KMS-11 (cell line): Measurements from ENCODE around the gene ADGRV1.
"Not testable (repeated sequence)": the region's sequence is repeated elsewhere in the genome, so short reads cannot be mapped to it uniquely, and the experiment has no call there.

Source experiments
- H2AFZ ChIP-seq: fragments of 200-600 bp; sonication (generic); 2 replicates; pipeline ENCODE4 v1.6.1; 2016; ENCODE audit warnings: antibody characterized with exemption, mixed run types, low read depth
- H3K27ac ChIP-seq: fragments of 200-600 bp; sonication (generic); 2 replicates; pipeline ENCODE4 v1.6.1; 2016; ENCODE audit warnings: mild to moderate bottlenecking, mixed run types
- H3K27me3 ChIP-seq: fragments of 200-600 bp; sonication (generic); 2 replicates; pipeline ENCODE4 v1.6.1; 2017; ENCODE audit warnings: mild to moderate bottlenecking, low read depth, mixed run types, moderate library complexity; ENCODE audit not compliant: insufficient read depth
- H3K36me3 ChIP-seq: fragments of 200-600 bp; sonication (generic); 2 replicates; pipeline ENCODE4 v1.6.1; 2017; ENCODE audit warnings: mild to moderate bottlenecking, mixed run types; ENCODE audit not compliant: insufficient read depth
- H3K4me1 ChIP-seq: fragments of 200-600 bp; sonication (generic); 2 replicates; pipeline ENCODE4 v1.6.1; 2016; ENCODE audit warnings: mild to moderate bottlenecking, low read depth, mixed run types; ENCODE audit not compliant: poor library complexity, severe bottlenecking
- H3K4me2 ChIP-seq: fragments of 200-600 bp; sonication (generic); 2 replicates; pipeline ENCODE4 v1.7.0; 2016; ENCODE audit warnings: mild to moderate bottlenecking, mixed run types
- H3K4me3 ChIP-seq: fragments of 200-600 bp; sonication (generic); IDR thresholded peaks from 2 replicates; pipeline ENCODE4 v1.6.1; 2017; ENCODE audit warnings: low read depth, low read length, mixed read lengths; ENCODE audit not compliant: insufficient read depth
- H3K79me2 ChIP-seq: fragments of 200-600 bp; sonication (generic); 2 replicates; pipeline ENCODE4 v1.6.1; 2016; ENCODE audit warnings: low read depth, mixed run types; ENCODE audit not compliant: insufficient read depth
- H3K9ac ChIP-seq: fragments of 200-600 bp; sonication (generic); 2 replicates; pipeline ENCODE4 v1.6.1; 2016; ENCODE audit warnings: mild to moderate bottlenecking, mixed run types
- H4K20me1 ChIP-seq: fragments of 200-600 bp; sonication (generic); 2 replicates; pipeline ENCODE4 v1.6.1; 2016; ENCODE audit warnings: mild to moderate bottlenecking, mixed run types; ENCODE audit not compliant: insufficient read depth
- CTCF ChIP-seq: fragments of 200-600 bp; sonication (generic); conservative IDR thresholded peaks from 2 replicates; pipeline ENCODE4 v1.6.1; 2017; ENCODE audit warnings: low read depth, mild to moderate bottlenecking, antibody characterized with exemption, low read length, moderate library complexity, mixed read lengths

ADGRV1 gene

DNA sequence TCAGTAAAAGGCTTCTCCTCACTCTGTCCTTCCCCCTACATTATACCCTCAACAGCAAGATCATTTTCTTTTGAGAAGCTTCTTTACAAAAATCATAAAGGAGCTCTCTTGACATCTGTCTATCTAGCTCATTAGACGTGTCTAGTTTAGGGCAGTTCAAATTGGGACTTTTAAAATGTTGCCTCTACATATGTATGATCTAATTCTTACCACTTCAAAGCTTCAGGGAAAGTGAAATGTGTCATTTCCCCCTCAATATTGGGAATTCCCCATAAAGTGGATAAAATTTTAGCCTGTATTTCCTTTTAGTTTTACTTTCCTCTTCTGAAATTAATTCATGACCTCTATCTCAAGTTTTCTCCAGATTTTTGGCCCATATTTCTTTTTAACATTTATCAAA is 500.8 kb downstream of the ADGRV1 start:
- Histone ChIP-seq H3K27ac (no peak overlapping the region), H2AFZ (no peak overlapping the region), H3K27me3 (no peaks in the 10 kb centered on the region), H3K4me1 (no peaks in the 10 kb centered on the region), H4K20me1 (no peaks in the 10 kb centered on the region), H3K79me2 (no peaks in the 10 kb centered on the region), H3K4me3 (no peak overlapping the region), H3K9ac (no peak overlapping the region), H3K4me2 (no peak overlapping the region), H3K36me3 (no peaks in the 10 kb centered on the region)
- TF ChIP-seq CTCF, result no peak

DNA sequence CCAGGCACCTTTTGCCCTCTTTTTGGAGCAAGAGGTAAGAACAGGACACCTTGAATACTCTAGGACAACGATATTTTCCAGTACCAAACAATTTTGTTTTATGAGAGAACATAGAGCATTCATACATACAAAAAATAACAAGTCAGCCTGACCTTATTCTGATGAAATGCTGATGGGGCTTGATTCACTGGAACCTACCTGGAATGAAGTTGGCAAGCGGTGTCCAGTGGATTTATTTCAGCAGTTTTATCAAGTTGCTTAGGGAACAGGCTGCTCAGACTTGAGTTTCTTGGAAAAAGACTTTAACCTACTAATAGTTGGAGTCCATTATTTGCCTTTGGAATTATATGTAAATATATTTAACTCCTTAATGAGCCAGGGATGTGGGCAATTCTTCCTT is 502.5 kb downstream of the ADGRV1 start:
- Histone ChIP-seq H3K27me3 (no peaks in the 10 kb centered on the region), H3K4me1 (no peaks in the 10 kb centered on the region)
- no peak for TF ChIP-seq CTCF

DNA sequence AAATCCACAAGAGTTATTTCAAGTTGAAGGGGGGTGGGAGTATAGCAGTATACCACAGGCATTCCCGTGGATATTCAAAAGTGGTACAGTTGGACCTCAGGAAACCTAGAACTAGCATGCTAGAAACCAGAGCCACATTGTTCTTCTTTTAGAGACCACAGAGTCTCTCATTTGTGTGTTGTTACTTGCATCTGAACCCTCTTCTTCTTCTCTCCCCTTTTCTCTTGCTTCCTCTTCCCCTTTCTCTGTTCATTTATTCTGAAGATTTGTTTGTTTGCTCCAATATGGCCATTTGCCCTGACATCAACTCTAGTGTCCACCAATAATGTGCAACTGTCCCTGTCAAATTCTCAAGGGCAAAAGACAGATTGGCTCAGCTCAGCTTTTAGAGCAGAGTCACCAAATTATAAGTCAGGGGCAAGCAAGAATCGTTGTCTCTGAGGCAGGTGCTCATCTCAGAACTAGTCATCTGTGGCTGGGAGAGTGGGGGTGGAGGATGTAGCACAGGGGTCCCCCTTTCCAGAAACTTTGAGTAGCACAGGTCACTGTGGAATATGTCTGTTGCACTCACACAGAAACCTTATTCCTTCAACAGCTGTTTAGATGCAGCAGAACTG is 503.5 kb downstream of the ADGRV1 start:
- no peaks in the 10 kb centered on the region for H3K36me3 ChIP-seq
- no peak overlapping the region for H2AFZ ChIP-seq
- H3K4me2 ChIP-seq, result no peak overlapping the region
- no peak for TF ChIP-seq CTCF
- no peaks in the 10 kb centered on the region for H3K27me3 ChIP-seq
- no peaks in the 10 kb centered on the region for H4K20me1 ChIP-seq
- H3K4me1 ChIP-seq, result no peaks in the 10 kb centered on the region
- H3K9ac ChIP-seq, result no peak overlapping the region
- no peak overlapping the region for H3K27ac ChIP-seq
- H3K4me3 ChIP-seq, result no peak overlapping the region
- H3K79me2 ChIP-seq, result no peaks in the 10 kb centered on the region

More for the DNA sequence above, 502.5 kb downstream of the ADGRV1 start:
- H3K4me3 ChIP-seq, result no peak overlapping the region
- H3K36me3 ChIP-seq, result no peaks in the 10 kb centered on the region
- H3K27ac ChIP-seq, result no peak overlapping the region
- no peaks in the 10 kb centered on the region for H4K20me1 ChIP-seq
- H3K9ac ChIP-seq, result no peak overlapping the region
- no peaks in the 10 kb centered on the region for H3K79me2 ChIP-seq
- no peak overlapping the region for H2AFZ ChIP-seq
- no peak overlapping the region for H3K4me2 ChIP-seq

- not testable (repeated sequence) for H3K27me3 ChIP-seq, H3K36me3 ChIP-seq, H2AFZ ChIP-seq, H3K79me2 ChIP-seq, H4K20me1 ChIP-seq, H3K4me3 ChIP-seq, H3K27ac ChIP-seq, H3K4me1 ChIP-seq, H3K4me2 ChIP-seq, H3K9ac ChIP-seq
Observed at GRCh38 chr5:91063098-91063690, 504.6 kb downstream of the ADGRV1 start.

DNA sequence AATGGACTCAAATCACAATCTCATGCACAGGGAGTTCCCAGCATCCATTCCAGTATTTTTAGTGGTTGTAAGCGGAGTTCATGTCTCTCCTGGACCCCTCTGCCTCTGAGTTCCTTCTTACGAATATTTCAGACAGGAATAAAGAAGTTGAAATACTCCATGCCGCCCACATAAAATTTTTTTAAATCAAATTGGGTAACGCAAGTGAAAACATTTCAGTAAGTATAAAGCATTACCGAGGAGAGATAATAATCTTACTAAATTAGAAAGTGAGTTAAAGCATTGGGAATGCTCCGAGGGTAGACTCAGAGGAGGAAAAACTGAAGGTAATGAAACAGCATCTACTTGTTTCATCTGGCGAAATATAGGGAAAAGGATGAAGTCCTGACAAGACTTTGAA is 506.9 kb downstream of the ADGRV1 start:
- Histone ChIP-seq H3K4me3 (no peak overlapping the region), H3K4me1 (no peaks in the 10 kb centered on the region), H4K20me1 (no peaks in the 10 kb centered on the region), H3K9ac (no peak overlapping the region), H3K36me3 (no peaks in the 10 kb centered on the region), H3K79me2 (no peaks in the 10 kb centered on the region), H3K4me2 (no peak overlapping the region), H3K27ac (no peak overlapping the region), H3K27me3 (no peaks in the 10 kb centered on the region), H2AFZ (no peak overlapping the region)
- no peak for TF ChIP-seq CTCF
